ENCODE data around the gene TDRD10.

GRCh38 chr1:154453574-154454352 lies 48.3 kb upstream of the TDRD10 start:
- TF ChIP-seq, protein P1, sequence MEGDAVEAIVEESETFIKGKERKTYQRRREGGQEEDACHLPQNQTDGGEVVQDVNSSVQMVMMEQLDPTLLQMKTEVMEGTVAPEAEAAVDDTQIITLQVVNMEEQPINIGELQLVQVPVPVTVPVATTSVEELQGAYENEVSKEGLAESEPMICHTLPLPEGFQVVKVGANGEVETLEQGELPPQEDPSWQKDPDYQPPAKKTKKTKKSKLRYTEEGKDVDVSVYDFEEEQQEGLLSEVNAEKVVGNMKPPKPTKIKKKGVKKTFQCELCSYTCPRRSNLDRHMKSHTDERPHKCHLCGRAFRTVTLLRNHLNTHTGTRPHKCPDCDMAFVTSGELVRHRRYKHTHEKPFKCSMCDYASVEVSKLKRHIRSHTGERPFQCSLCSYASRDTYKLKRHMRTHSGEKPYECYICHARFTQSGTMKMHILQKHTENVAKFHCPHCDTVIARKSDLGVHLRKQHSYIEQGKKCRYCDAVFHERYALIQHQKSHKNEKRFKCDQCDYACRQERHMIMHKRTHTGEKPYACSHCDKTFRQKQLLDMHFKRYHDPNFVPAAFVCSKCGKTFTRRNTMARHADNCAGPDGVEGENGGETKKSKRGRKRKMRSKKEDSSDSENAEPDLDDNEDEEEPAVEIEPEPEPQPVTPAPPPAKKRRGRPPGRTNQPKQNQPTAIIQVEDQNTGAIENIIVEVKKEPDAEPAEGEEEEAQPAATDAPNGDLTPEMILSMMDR (IDR thresholded peaks at IDR 0.05; ENCODE audit: insufficient read depth, low read depth, low read length): no peak
- TF ChIP-seq EZH2 (IDR thresholded peaks at IDR 0.05; ENCODE audit: insufficient read depth, low read length): no peak

All from astrocyte (in vitro differentiated cells and primary cell).